NCI-H2171 treated with DMSO at 0.1 percent for 48 hours (cell line): ENCODE measurements around the gene NXN.
A peak's percentile ranks its signal among the peaks of the same experiment; 100 is the strongest.
"Not testable (repeated sequence)": the region's sequence is repeated elsewhere in the genome, so short reads cannot be mapped to it uniquely, and the experiment has no call there.

Source experiments
- DNase-seq: peaks from one replicate; lab custom pipeline; 2025; lab: John Stamatoyannopoulos, UW

The NXN gene

DNA sequence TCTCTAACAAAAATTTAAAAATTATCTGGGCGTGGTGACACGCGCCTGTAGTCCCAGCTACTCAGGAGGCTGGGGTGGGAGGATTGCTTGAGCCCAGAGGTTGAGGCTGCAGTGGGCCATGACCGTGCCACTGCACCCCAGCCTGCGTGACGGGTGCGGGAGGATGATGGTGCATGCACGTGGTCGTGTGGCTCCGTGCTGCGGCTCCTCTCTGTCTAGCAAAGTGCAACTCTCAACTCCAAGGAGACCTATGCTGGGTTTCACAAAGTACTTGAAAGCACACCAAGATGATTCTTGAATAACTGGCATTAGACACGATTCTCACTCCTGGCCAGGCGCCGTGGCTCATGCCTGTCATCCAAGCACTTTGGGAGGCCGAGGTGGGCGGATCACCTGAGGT, 25.8 kb downstream of the NXN start:
- DNase-seq = no peak

GRCh38 chr17:952592-952991, 27.0 kb downstream of the NXN start:
- not testable (repeated sequence) for DNase-seq

DNA sequence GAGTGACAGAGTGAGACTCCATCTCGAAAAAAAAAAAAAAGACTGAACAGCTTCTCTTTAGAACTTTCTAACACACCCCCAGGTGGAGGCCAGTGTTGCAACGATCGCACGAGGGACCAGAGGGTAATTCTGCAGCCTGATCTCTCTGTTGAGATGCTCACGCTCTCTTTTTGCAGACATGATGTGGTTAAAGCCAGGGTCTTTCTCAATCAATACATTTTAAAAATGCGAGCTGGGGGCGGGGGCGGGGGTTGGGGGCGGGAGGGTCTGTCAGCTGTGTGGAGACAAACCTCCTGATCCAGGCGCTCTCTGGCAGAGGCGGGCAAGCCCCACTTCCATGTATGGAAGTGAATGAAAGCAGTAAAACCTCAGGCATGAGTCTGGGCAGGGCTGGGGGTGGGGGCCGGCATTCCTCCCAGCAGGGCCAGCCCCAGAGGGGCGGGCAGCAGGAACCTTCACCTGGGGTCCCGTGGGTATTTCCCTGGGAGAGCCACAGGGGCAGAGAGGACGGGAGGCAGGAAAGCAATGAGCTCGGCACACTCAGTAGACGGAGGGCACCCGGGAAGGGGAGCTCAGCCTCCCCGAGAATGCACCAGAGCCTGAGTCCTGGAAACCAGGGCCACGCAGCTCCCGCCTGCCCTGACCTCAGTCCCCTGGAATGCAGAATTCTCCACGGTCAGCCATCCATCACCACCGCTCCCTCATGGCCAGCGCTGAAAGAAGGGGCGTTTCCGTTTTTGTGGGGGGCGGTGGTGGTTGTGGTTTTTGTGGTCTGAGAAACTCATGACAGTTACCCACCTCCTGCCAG, 28.0 kb downstream of the NXN start:
- DNase-seq = no peak

DNA sequence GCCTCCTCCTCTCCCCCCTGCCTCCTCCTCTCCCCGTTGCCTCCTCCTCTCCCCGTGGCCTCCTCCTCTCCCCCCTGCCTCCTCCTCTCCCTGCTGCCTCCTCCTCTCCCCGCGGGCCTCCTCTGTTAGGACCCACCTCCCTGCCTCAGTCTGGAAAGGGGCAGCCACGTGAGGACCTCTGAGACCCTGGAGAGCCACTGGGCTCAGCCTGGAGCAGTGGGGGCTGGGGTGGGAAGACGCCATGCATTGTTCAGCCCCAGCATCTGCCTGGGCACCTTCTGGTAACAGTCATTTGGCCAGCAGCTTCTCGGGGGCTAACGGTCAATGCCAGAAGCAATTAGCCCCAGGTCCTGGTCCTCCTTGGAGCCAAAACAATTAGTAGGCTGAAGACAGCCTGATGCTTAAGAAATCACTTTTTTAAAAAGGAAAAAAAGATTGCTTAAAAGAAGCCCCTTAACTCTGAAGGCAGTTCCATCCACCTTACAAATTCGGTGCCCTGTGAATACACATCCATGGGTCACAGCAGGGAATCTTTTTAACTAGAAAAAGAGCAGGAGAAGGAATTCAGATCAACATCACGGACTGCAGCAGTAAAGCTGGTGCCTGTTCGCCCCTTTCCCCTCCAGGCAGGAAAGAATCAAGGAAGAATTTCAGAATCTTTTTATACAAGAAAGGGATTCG, 29.8 kb downstream of the NXN start:
- no peak for DNase-seq

GRCh38 chr17:948284-948852, 31.2 kb downstream of the NXN start:
- peak; percentile 6 for DNase-seq

- no peak for DNase-seq
Measured at GRCh38 chr17:946510-947236, 32.9 kb downstream of the NXN start.

DNA sequence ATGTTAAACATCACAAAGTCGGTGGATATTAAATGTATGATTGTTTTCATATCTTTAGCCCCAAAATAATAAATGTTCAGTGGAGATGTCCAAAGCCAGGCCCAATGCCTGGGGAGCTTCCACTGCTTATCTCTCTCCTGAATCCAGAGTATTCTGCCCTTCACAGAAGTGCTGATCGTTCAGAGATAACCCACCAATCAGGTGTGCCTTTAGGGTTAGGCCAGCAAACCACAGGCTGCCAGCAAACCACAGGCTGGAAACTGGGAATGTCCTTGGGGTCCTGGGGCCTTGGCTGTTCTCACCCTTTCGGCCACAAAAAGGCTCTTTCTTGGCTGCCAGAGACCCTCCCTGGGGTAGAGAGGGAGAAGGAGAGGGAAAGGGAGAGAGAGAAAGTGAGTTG, 33.9 kb downstream of the NXN start:
- DNase-seq = no peak

- peak; percentile 51 for DNase-seq
Measured at GRCh38 chr17:944266-944826, 35.2 kb downstream of the NXN start.

DNA sequence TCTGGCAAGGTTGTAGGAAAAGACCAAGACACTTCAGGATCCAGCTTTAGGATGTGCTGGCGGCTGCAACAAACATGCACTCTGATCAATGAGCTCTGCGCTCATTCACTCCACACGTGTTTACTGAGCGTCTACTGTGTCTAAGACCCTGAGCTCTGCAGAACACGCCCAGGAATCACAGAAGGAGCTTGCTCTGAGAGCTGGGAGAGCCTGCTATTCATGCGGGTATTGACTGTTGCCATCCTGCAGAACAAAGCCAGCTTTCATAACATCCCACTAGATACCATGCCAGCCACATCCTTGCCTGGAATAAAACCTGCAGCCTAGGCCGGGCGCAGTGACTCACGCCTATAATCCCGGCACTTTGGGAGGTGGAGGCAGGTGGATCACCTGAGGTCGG, 44.1 kb downstream of the NXN start:
- DNase-seq = no peak

- DNase-seq = no peak
Measured at GRCh38 chr17:933312-934073, 46.1 kb downstream of the NXN start.

GRCh38 chr17:930258-930657, 49.3 kb downstream of the NXN start:
- DNase-seq = no peak

DNA sequence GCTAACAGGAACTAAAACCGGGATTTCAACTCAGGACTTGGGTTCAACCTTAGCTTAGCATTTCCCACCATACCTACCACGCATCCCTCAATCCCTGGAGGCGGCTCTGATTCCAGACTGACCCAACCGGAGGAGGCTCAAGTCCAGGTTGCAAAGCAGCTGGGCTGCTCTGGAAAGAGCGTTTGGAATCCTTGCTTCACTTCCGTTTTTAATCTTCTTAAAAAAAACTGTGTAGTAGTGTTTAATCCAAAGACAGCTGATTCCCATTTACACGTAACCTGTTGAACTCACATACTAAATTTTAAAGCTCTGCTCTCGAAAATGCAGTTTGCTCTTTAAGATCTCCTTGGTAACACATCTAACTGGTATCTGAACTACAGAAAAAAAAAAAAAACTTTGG, 50.0 kb downstream of the NXN start:
- no peak for DNase-seq

- peak; percentile 75 for DNase-seq
Measured at GRCh38 chr17:927611-928461, 51.7 kb downstream of the NXN start.

DNA sequence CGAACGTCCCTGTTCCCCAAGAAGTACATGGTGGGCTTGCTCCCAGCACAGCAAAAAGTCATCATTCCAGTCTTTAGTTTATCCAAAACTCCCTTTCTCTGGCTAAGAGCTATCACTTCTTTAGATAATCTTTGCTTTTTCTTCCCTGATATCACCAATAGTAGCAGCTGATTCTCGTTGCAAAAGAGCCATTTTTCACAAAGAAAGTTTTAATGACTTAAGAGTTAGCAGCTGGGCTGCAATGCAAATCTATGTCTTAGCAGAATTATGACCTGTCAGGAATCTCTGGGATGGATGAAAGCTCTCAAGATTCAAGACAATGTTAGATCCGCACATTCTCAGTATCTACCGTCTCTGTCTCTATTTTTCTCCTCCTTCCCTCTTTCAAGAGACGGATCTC, 53.8 kb downstream of the NXN start:
- DNase-seq = no peak

DNA sequence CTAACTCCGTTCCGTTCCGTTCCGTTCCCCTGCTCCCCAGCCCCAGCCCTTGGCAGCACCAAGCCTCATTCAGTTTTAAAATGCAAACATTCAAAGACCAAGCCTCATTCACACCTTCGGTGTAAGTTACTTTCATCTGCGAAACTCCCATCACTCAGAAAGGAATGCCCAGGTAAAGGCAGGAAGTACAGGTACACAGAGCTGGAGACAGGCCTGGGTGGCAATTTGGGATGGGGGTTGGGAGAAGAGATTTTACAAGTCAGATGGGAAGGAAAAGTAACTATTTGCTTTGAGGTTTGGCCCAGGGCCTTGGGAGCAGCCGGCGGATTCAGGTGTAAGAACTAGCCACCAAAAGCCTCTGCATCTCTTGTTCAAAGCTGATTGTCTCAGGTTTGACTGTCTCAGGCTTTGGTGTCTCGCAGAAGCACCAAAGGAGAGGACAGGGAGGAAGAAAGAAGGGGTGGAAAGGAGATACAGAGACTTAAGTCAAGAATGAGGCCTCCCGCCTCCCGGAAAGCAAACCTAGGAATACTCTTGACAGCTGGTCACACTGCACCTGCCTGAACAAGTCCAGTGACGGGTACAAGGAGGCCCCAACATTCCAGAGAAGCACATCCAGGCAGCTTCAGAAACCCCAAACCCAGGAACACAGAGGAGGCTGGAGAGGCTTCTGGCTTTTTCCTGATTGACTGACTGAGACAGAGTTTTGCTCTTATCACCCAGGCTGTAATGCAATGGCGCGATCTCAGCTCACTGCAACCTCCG, 54.7 kb downstream of the NXN start:
- peak; percentile 75 for DNase-seq

- DNase-seq = not testable (repeated sequence)
Measured at GRCh38 chr17:924306-924705, 55.3 kb downstream of the NXN start.

DNA sequence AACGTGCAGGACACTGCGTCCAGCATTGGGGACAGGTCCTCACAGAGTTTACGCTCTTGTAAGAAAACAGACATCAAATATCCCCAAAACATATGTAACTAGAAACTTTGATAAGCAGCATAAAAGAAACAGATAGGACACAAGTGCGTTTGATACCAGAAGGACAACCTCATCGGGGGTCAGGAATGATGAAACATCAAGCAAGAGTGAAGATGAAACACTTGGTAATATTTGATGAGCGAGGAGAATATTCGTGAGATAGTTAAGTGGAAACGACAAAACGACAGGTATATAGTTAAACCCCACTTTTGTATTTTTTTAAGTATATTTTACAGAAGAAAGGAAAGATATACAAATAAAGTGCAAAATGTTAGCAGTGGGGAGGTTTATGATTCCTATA, 55.9 kb downstream of the NXN start:
- no peak for DNase-seq

DNA sequence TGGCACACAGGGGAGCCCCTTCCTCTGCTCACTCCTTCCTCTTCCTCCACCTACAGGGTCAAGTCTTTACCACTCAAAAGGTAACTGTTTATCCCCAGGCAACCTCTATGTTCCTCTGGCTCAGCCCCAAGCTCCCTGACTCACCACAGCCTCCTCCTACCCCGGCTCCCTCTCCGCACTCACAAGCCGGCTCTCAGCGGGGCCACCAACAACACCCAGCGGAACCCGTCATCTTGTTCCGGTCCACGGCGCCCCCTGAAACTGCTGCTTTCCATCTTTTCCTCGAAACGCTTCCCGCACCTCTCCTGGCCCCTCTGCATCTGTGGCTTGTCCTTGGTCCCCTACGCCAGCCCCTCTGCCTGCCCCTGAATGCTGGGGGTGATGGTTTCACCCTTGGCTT, 58.4 kb downstream of the NXN start:
- no peak for DNase-seq

GRCh38 chr17:920190-920589, 59.4 kb downstream of the NXN start:
- no peak for DNase-seq
